Activated CD4-positive, alpha-beta T cell treated with anti-CD3 and anti-CD28 coated beads, Interleukin-2, amount 50 U/mL, for 16 hours (primary cell): Measurements from ENCODE around the gene ITIH5.

Experiments used
- DNase-seq: peaks from one replicate; pipeline ENCODE4 v3.0.0-alpha.2; 2020

ITIH5 gene

GRCh38 chr10:7625836-7626235 lies 40.9 kb downstream of the ITIH5 start:
- DNase-seq = no peak

DNA sequence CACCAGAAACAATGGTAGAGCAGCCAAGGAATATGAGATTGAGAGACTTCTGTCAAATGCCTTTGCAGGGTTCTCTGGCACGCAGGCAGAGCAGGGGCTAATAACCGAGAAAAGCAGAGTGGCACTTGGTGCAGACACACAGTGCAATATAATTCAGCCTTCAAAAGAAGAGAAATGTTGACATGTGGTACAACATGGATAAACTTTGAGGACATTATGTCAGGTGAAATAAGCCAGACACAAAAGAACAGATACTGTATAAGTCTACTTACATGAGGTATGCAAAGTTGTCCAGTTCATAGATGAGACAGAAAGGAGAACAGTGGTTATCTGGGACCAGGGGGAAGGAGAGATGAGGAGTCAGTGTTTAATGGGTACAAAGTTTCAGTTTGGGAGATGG lies 41.8 kb downstream of the ITIH5 start:
- no peak for DNase-seq

DNA sequence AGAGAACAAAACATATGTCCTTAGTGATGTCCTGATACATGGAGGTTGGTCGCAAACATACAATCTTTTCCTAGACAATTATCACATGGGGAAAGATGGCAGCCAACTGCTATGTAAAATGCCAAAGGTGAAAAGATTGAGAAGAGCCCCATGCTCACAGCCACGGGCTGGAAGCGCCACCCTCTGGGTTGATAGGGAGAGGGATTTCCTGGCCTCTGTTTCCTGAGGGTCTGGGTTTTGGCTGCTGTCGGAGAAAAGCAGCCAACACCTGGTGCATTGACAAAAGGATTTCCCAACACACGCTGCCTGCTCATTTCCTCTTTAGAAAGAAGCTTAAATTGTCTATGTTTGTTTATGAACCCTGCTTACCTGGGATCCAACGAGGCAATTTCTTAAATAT lies 43.8 kb downstream of the ITIH5 start:
- DNase-seq = no peak

DNA sequence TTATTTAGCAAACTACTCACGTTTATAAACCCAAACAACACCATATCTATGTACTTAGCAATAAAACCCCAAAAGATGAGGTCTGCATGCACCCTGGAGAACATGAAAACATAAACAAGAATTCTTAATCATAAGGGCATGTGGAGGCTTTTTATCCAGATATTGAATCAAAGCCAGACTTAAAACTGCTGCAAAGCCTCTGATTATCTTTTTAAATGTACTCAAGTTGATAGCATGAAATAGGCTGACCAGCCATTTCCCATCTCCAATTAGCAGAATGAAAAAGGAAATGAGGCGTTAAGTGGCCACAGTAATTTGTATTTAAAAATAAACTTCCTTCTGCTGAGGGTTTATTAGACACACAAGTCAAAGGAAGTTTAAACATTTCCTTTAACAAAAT lies 48.3 kb downstream of the ITIH5 start:
- DNase-seq = no peak

DNA sequence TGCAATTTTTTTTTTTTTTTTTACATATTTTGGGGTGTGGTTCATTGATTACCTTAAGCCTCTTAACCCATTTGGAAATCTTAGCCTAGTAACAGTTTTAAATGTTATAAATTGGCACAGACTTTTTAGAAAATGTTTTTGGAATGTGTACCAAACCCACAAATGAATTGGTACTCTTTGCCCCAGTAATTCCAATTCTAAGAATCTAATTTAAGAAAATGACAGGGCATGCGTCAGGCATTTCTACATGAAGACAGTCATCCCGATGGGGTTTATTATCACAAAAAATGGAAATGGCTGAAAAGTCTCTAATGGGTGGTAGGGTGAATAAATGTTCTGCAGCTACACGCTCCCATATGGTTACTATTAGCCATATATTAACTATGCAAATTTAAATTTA lies 54.9 kb downstream of the ITIH5 start:
- no peak for DNase-seq

DNA sequence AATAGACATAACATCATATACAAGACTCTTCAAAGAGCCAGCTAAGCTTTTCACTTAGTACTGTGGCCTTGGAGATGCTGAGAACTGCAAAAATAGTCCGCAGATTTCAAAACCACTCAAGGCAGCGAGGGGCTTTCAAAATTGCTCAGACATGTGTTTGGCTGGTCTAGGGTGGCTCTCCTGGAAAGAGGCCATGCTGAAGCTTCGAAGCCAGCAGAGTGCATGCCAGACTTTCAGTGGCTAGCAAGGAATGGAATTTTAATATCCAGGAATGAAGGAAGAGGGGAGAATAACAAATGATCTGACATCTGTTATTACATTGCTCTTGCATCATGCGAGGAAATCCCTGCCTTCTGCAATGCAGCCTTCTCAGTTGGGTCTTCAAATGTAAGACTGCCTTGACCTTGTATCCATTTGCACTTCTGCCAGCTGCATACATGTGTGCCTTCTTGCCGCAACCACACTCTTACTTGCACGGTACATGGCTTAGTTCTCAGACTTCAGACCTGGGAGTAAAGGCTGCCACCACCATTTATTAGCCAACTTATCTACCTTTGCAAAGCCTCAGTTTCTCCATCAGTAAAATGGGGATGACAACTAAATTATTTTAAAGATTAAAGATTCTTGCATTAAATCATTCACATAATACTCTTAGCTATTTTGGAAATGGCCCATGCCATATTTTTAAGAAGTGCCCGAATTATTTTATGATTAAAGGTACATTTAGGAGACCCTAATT lies 55.9 kb downstream of the ITIH5 start:
- DNase-seq = no peak

GRCh38 chr10:7610026-7610425 lies 56.7 kb downstream of the ITIH5 start:
- DNase-seq = no peak

DNA sequence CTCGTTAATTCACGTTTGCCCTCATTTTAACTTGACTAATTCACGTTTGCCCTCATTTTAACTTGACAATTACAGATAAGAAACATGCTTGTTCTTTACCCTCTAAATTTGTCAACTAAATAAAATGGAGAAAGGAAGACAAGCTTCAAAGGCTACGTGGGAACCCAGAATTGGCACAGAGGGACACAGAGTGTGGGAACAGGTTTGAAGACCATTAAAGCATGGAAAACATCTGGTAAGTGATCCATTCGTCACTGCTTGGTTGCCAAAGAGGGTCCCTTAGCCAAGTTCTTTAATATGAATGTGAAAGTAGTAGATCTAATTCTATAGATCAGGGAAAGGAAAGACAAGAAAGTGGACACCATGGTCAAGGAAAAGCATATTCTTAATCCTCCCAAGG lies 57.2 kb downstream of the ITIH5 start:
- DNase-seq = no peak

GRCh38 chr10:7608001-7608400 lies 58.8 kb downstream of the ITIH5 start:
- DNase-seq = no peak

DNA sequence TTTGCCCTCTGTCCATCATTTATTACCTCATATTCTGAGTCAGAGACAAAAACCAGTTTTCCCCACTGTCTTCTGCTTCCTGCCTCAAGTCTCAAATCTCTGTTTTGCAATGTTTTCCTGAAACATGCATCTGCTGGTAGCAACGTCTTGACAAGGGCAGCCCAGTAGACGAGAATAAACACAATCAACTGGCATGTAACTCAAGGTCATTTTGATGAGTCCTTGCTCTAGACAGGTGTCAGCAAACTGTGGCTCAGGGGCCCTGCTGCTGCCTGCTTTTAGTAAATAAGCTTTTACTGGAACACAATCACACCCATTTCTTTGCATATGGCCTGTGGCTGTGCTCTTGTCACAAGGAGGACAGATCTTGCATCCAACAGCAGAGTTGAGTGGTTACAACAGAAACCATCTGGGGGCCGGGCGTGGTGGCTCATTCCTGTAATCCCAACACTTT lies 59.8 kb downstream of the ITIH5 start:
- DNase-seq = no peak

DNA sequence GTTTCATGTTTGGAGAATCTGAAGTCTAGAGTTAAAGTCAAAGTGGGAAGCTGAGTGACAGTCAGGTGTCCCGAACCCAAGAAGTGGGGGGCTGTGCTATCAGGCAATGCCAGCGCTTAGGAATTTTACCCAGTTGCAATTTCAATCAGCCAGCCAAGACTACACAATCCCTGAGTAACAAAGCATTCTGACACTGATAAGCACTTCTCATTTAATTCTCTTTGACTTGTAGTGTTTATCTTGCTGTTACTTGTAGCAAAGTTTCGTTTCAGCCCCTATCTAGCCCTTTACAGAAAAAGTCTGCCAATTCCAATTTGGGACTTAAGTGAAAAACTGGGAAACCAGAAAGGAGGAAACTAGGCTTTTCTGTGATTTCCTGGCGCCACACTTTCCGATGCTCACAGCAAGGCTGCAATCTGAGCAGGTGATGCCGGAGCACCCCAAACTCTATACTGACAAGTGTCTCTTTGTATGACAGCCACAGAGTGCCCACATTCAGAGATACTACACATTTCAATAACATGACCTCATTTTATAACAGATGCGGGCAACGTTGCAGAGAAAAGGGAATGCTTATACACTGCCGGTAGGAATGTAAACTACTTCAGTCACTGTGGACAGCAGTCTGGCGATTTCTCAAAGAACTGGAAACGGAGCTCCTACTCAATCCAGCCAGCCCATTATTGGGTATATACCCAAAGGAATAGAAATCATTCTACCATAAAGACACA lies 61.0 kb downstream of the ITIH5 start:
- DNase-seq = no peak

DNA sequence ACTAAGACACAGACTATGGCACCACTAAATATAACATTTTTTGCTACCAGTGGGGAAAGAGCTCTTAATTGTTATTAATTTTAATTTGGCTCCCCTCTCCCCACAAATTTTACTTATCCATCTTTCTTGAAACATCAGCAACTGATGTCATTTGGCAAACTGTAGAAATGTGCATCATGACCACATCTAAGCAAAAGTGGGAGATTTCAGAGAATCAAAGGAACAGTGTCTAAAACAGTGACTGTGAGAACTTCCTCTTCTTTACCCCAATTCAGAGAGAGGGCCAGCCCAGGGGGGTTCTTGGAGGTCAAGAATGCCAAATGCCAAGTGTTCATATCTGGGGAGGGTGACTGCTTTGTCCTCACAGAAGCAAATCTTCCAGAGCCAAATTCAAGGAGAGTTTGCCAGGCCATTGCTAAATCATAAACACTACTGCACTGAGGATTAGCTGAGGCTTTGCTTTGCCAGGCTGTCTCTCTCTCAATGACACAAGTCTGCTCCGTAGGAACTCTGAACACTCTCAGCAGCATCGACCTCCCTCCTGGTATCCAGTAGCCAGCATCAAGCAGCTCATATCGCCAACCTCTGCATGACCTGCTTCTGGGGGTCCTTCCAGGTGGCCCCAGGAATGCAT lies 65.6 kb downstream of the ITIH5 start:
- no peak for DNase-seq

GRCh38 chr10:7598771-7599170 lies 68.0 kb downstream of the ITIH5 start:
- DNase-seq = no peak

GRCh38 chr10:7596356-7596755 lies 70.4 kb downstream of the ITIH5 start:
- no peak for DNase-seq

DNA sequence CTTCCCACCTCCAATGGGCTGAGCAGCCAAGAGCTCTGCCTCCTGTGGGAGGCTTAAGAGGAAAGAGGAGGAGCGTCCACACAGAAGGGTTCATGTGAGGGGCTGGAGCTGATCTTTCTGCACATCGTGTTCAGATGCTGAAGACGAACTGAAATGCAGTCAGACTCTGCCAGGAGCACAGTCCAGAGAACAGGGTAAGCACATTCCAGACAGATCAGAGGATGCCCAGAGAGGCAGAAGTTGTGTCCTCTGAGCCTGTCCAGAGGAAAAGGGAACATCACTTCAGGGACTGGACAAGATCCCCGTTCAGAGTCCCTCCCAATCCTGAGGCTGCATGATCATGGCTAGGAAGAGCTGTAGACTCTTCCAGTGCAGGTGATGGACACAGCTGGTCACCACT lies 72.9 kb downstream of the ITIH5 start:
- no peak for DNase-seq

- no peak for DNase-seq
Measured at GRCh38 chr10:7593063-7593462, 73.7 kb downstream of the ITIH5 start.

DNA sequence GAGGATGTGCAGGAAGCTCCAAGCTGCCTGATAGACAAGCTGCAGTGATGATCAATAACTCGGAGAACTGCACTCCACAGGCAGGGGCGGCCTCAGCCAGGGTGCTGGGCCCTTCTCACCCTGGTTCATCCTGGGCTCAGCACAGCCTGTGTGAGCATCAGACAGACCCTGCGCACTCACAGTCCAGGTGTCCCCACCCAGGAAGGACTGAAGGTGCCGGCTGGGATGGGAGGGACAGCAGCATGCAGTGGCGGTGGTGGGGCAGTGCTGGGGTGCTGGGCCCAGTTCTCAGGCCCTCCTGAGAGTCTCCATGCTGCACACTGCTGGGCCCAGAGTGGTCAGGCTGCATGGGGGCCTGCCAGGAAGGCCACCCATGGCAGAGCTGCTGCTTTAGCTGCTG lies 74.1 kb downstream of the ITIH5 start:
- no peak for DNase-seq

GRCh38 chr10:7590271-7590670 lies 76.5 kb downstream of the ITIH5 start:
- no peak for DNase-seq

DNA sequence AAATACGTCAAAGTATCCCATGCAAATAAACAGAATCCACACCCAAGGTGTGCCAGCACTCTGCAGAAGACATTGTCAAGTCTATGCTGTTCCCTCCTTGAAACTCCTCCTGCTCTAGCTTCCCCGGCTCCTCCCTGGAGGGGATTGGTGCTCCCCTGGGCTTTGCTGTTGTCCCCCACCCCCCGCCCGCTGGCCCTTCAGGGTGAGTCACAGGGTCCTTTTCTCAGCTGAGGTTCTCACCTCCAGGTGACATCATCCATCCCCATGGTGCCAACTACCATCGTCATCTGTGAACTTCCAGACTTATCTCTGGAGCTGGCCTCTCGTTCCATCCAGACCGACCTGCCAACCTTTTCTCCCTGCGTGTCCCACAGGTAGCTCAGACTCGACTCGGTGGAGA lies 77.0 kb downstream of the ITIH5 start:
- no peak for DNase-seq

DNA sequence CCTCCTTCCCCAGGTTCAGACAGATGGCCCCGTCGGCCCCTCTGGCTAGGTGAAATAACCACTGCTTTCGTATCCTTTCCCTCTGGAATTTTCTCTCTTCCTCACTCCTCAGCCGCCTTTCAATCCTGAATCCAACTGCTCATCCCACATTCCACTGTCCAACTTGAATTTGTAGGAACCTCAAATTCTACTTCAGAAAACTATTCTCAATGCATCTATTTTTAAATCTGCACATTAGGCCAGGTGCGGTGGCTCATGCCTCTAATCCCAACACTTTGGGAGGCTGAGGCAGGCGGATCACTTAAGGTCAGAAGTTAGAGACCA lies 78.9 kb downstream of the ITIH5 start:
- DNase-seq = no peak

DNA sequence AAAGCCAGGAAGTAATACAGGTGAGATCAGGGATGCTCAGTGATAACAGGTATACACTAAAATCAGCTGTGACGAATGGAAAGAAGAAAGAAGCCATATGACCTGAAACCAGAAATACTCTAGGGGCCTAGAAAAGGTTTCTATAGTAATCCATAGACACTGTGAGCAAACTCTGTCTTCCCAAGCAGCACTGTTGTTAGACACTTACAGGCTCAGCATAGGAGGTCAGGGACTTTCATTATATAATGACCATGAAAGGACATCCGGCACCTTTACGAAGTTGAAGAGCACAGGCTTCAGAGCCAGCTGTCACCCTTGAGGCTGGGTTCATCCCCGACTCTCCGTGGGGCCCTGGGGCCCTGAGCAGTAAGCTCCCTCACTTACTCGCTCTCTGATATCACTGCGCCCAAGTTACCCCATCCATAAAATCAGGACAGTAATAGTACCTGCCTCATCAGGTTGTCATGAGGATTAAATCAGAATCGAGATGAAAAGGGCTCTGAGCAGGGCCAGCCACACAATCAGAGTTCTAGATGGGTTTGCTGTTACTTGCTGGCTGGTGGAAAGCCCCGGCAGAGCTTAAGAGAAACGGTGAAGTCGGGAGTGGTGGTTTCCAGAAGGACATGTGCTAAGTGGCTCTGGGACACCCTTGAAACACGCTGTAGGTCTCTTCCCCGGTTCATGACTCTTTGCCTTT lies 79.5 kb downstream of the ITIH5 start:
- DNase-seq = no peak

DNA sequence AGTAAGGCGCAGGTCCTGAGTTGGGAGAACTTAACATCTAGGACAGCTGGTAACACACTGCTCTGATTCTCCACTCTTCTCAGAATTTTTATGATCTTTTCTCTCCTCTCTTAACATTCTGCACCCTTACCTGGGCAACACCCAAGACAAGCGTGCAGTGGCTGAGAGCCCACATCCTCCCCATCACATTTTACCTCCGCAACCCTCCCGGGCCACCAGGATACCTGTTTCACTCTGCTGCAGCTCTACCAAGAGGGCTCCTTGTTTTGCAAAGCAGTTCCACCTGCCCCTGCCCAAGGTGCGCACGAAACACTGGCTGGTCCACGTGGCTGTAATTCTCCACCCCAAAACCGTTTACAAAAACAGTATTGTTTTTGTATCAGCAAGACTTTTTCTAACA lies 81.5 kb downstream of the ITIH5 start:
- no peak for DNase-seq

DNA sequence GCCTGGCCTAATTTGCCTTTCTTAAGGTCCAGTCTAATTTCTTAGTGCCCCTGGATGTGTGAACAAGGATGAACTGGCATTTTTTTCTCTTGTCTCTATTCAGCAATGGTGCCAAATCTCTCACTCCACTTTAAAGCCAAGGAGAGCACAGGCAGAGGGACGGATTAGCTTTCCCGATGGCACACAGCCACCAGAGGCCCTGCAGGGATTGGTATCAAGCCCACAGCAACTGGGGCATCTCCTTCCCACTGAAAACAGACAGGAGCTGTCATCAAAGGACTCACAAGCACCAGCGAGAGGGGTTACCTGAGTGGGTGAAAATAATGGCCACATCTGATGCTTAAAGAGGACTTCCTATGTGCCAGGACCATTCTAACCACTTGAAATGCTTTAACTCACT lies 83.1 kb downstream of the ITIH5 start:
- DNase-seq = no peak

- no peak for DNase-seq
Measured at GRCh38 chr10:7580520-7580919, 86.2 kb downstream of the ITIH5 start.
